Neuronal stem cell (in vitro differentiated cells): ENCODE data around the gene RNF13.

ENCODE experiments used
- DNase-seq: peaks from one replicate; pipeline ENCODE4 v3.0.0-alpha.2; 2013; ENCODE audit warnings: low spot score
- H2AFZ ChIP-seq: one replicate; pipeline ENCODE4 v1.6.1; 2013; ENCODE audit warnings: mild to moderate bottlenecking, low read length, inconsistent platforms
- H2AK5ac ChIP-seq: 2 replicates; pipeline ENCODE4 v1.6.1; 2013; ENCODE audit warnings: low read depth, mild to moderate bottlenecking, inconsistent platforms, low read length, moderate library complexity, mixed read lengths
- H2BK120ac ChIP-seq: 2 replicates; pipeline ENCODE4 v1.6.1; 2013; ENCODE audit warnings: low read depth, mild to moderate bottlenecking, inconsistent platforms, low read length, moderate library complexity, mixed read lengths
- H2BK12ac ChIP-seq: one replicate; pipeline ENCODE4 v1.6.1; 2013; ENCODE audit warnings: low read length, inconsistent platforms
- H2BK15ac ChIP-seq: 2 replicates; pipeline ENCODE4 v1.6.1; 2013; ENCODE audit warnings: mild to moderate bottlenecking, low read length, inconsistent platforms, mixed read lengths
- H2BK5ac ChIP-seq: one replicate; pipeline ENCODE4 v1.6.1; 2013; ENCODE audit warnings: inconsistent platforms, mild to moderate bottlenecking, low read length, moderate library complexity
- H3K14ac ChIP-seq: one replicate; pipeline ENCODE4 v1.6.1; 2013; ENCODE audit warnings: low read length, inconsistent platforms
- H3K18ac ChIP-seq: 2 replicates; pipeline ENCODE4 v1.6.1; 2013; ENCODE audit warnings: low read length, inconsistent platforms
- H3K23ac ChIP-seq: 2 replicates; pipeline ENCODE4 v1.6.1; 2013; ENCODE audit warnings: low read depth, mild to moderate bottlenecking, mixed read lengths, low read length, inconsistent platforms; ENCODE audit not compliant: poor library complexity
- H3K27ac ChIP-seq: replicated peaks from 3 replicates; pipeline ENCODE4 v1.5.1; 2013; ENCODE audit warnings: low read length, inconsistent platforms
- H3K27me3 ChIP-seq, 3 experiments: 2 replicates each; pipeline ENCODE4 v1.6.1; 2013; ENCODE audit warnings: low read length in 3 of 3, mild to moderate bottlenecking in 2 of 3, inconsistent platforms in 1 of 3, low read depth in 1 of 3, mixed read lengths in 1 of 3, moderate library complexity in 1 of 3; ENCODE audit not compliant: control insufficient read depth in 3 of 3, insufficient read depth in 3 of 3
- H3K36me3 ChIP-seq, 2 donors: replicated peaks in 1 of 2; 2 replicates each; pipeline ENCODE4 v1.6.1; 2013; ENCODE audit warnings: low read length in 2 of 2; ENCODE audit not compliant: control insufficient read depth in 2 of 2, insufficient read depth in 2 of 2
- H3K4ac ChIP-seq: 2 replicates; pipeline ENCODE4 v1.6.1; 2013; ENCODE audit warnings: inconsistent platforms, mild to moderate bottlenecking, low read length, moderate library complexity
- H3K4me1 ChIP-seq, 2 donors: 1 replicate in 1 of 2; 2 replicates in 1 of 2; pipeline ENCODE4 v1.6.1; 2013; ENCODE audit warnings: low read length in 2 of 2, low read depth in 1 of 2; ENCODE audit not compliant: control insufficient read depth in 2 of 2, insufficient read depth in 1 of 2
- H3K4me2 ChIP-seq: one replicate; pipeline ENCODE4 v1.6.1; 2013; ENCODE audit warnings: mild to moderate bottlenecking, low read length, inconsistent platforms; ENCODE audit not compliant: insufficient read depth, poor library complexity, severe bottlenecking
- H3K4me3 ChIP-seq, 2 donors: 2 replicates each; pipeline ENCODE4 v1.5.1; 2013; ENCODE audit warnings: low read length in 2 of 2, mild to moderate bottlenecking in 2 of 2, inconsistent platforms in 1 of 2, moderate library complexity in 1 of 2
- H3K79me1 ChIP-seq: one replicate; pipeline ENCODE4 v1.6.1; 2013; ENCODE audit warnings: low read depth, mild to moderate bottlenecking, inconsistent platforms, low read length, moderate library complexity
- H3K9ac ChIP-seq: one replicate; pipeline ENCODE4 v1.6.1; 2013; ENCODE audit warnings: mild to moderate bottlenecking, low read depth, low read length, inconsistent platforms; ENCODE audit not compliant: poor library complexity
- H3K9me3 ChIP-seq, 2 donors: replicated peaks in 1 of 2; 2 replicates each; pipeline versions ENCODE3 to v1.6.1; 2013; ENCODE audit warnings: low read length in 2 of 2, mild to moderate bottlenecking in 2 of 2, inconsistent platforms in 1 of 2, low read depth in 1 of 2, mixed read lengths in 1 of 2, moderate library complexity in 1 of 2; ENCODE audit not compliant: control insufficient read depth in 2 of 2, insufficient read depth in 1 of 2
- H4K8ac ChIP-seq: one replicate; pipeline ENCODE4 v1.6.1; 2013; ENCODE audit warnings: low read depth, mild to moderate bottlenecking, inconsistent platforms, low read length, moderate library complexity
- H4K91ac ChIP-seq: one replicate; pipeline ENCODE4 v1.6.1; 2013; ENCODE audit warnings: low read length, low read depth, mild to moderate bottlenecking, inconsistent platforms; ENCODE audit not compliant: poor library complexity
- WGBS, 2 donors: extraction: QIAGEN DNeasy Blood & Tissue Kit; methylation state at CpG; one replicate each; pipeline ENCODE4 v1.1.7; 2013; ENCODE audit warnings: missing lambda C conversion rate in 2 of 2, mixed read lengths in 1 of 2; ENCODE audit not compliant: insufficient read length in 2 of 2, insufficient replicate concordance in 1 of 2; ENCODE audit errors: extremely low coverage in 2 of 2; 5-methylcytosine and 5-hydroxymethylcytosine counted together

The RNF13 gene

GRCh38 chr3:149790268-149790667, 22.7 kb upstream of the RNF13 start:
- Histone ChIP-seq H2AK5ac (no peak overlapping the region), H3K18ac (no peak overlapping the region), H3K14ac (no peak overlapping the region), H2BK120ac (no peak overlapping the region), H3K36me3 (no peaks in the 10 kb centered on the region), H3K4me3 (no peak overlapping the region), H3K23ac (no peak overlapping the region), H3K4me2 (no peak overlapping the region), H2BK12ac (no peak overlapping the region), H2AFZ (peak overlapping the region; percentile 46), H3K27ac (no peak overlapping the region), H3K79me1 (no peaks in the 10 kb centered on the region), H3K27me3 (no peaks in the 10 kb centered on the region), H4K91ac (no peak overlapping the region), H3K9ac (no peak overlapping the region), H3K4ac (no peak overlapping the region), H3K9me3 (no peaks in the 10 kb centered on the region), H2BK15ac (no peak overlapping the region), H3K4me1 (no peaks in the 10 kb centered on the region), H2BK5ac (no peak overlapping the region), H4K8ac (no peak overlapping the region)
- DNase-seq = no peak
- no CpG with 5 or more reads among the region's 2 CpGs for WGBS, 2 donors

- Histone ChIP-seq H3K36me3 (no peaks in the 10 kb centered on the region), H2BK5ac (no peak overlapping the region), H3K4me2 (no peak overlapping the region), H3K9ac (no peak overlapping the region), H3K4ac (no peak overlapping the region), H3K14ac (no peak overlapping the region), H3K4me3 (no peak overlapping the region), H3K18ac (no peak overlapping the region), H3K23ac (no peak overlapping the region), H3K79me1 (no peaks in the 10 kb centered on the region), H2BK120ac (no peak overlapping the region), H2BK12ac (no peak overlapping the region), H4K8ac (no peak overlapping the region), H3K27me3 (no peaks in the 10 kb centered on the region), H3K27ac (no peak overlapping the region), H3K9me3 (no peaks in the 10 kb centered on the region), H2AFZ (no peak overlapping the region), H3K4me1 (no peaks in the 10 kb centered on the region), H2AK5ac (no peak overlapping the region), H2BK15ac (no peak overlapping the region), H4K91ac (no peak overlapping the region)
- DNase-seq = no peak
- no CpG with 5 or more reads among the region's 3 CpGs for WGBS, 2 donors
These were observed 22.3 kb upstream of the RNF13 start for GRCh38 chr3:149790698-149791097.

- no peak within 1 kb of the TSS for H3K14ac ChIP-seq
- H2AK5ac ChIP-seq = no peak within 1 kb of the TSS
- no peak within 1 kb of the TSS for H3K18ac ChIP-seq
- H3K27me3 ChIP-seq = no peaks in the 10 kb centered on the region
- no peak within 1 kb of the TSS for H3K4ac ChIP-seq
- H3K4me1 ChIP-seq = no peaks in the 10 kb centered on the region
- H2AFZ ChIP-seq = no peak within 1 kb of the TSS
- H3K79me1 ChIP-seq = no peaks in the 10 kb centered on the region
- no peak for DNase-seq
- H3K9ac ChIP-seq = no peak within 1 kb of the TSS
- no peak within 1 kb of the TSS for H4K91ac ChIP-seq
- no peak within 1 kb of the TSS for H2BK120ac ChIP-seq
- no peak within 1 kb of the TSS for H3K4me2 ChIP-seq
- H4K8ac ChIP-seq = no peak within 1 kb of the TSS
- H3K9me3 ChIP-seq = no peaks in the 10 kb centered on the region
- no peak within 1 kb of the TSS for H2BK12ac ChIP-seq
- no peaks in the 10 kb centered on the region for H3K36me3 ChIP-seq
- no peak within 1 kb of the TSS for H2BK15ac ChIP-seq
- H3K23ac ChIP-seq = no peak within 1 kb of the TSS
- H3K27ac ChIP-seq = no peak within 1 kb of the TSS
- WGBS, 2 donors = no CpG with 5 or more reads among the region's 4 CpGs
- H3K4me3 ChIP-seq = no peak within 1 kb of the TSS
- no peak within 1 kb of the TSS for H2BK5ac ChIP-seq
These were observed 20.4 kb upstream of the RNF13 start, which contains the start of gene ANKUB1 for GRCh38 chr3:149792452-149793270. Gene ANKUB1 (minus strand): TSS chr3:149792554. CDS start chr3:149792366, 188 bp downstream.

GRCh38 chr3:149796026-149796425, 17.0 kb upstream of the RNF13 start:
- H2AK5ac ChIP-seq = no peak overlapping the region
- no peak overlapping the region for H3K27ac ChIP-seq
- no peaks in the 10 kb centered on the region for H3K9me3 ChIP-seq
- H3K9ac ChIP-seq = no peak overlapping the region
- H2BK5ac ChIP-seq = no peak overlapping the region
- no peak overlapping the region for H3K23ac ChIP-seq
- H3K36me3 ChIP-seq = no peaks in the 10 kb centered on the region
- H4K91ac ChIP-seq = no peak overlapping the region
- H2BK15ac ChIP-seq = no peak overlapping the region
- H3K4me2 ChIP-seq = no peak overlapping the region
- H3K14ac ChIP-seq = no peak overlapping the region
- no peaks in the 10 kb centered on the region for H3K79me1 ChIP-seq
- H3K4ac ChIP-seq = no peak overlapping the region
- no CpG with 5 or more reads among the region's 1 CpG for WGBS, 2 donors
- DNase-seq = no peak
- no peaks in the 10 kb centered on the region for H3K4me1 ChIP-seq
- no peak overlapping the region for H2BK120ac ChIP-seq
- H3K18ac ChIP-seq = no peak overlapping the region
- no peak overlapping the region for H2AFZ ChIP-seq
- H2BK12ac ChIP-seq = no peak overlapping the region
- H3K27me3 ChIP-seq = no peaks in the 10 kb centered on the region
- H4K8ac ChIP-seq = no peak overlapping the region
- H3K4me3 ChIP-seq = no peak overlapping the region
